ENCODE measurements around the gene SYNE1. TPM values are rescaled to one million over a fixed set of nuclear protein-coding genes. Genes with fewer than 3 reads are reported as not detected.

SYNE1 gene
- total and polyA plus RNA-seq, 2 of the 8 experiments (the other 6 are each of a cell fraction or from before 2014, with no cell fraction given): 2.8 to 5.5 TPM

GRCh38 chr6:152391179-152391880 is 245.8 kb downstream of the SYNE1 start (continued):
- TF ChIP-seq CTCF (IDR thresholded peaks at IDR 0.05; ENCODE audit: control extremely low read depth in 1 of 3, insufficient read depth in 1 of 3, low read depth in 1 of 3, low read length in 3 of 3): no peak
- no peak for TF ChIP-seq POU5F1 (IDR thresholded peaks at IDR 0.05; ENCODE audit: low read depth, low read length)
- no peak for TF ChIP-seq EP300 (IDR thresholded peaks at IDR 0.05; ENCODE audit: borderline replicate concordance in 1 of 2, low read depth in 2 of 2, low read length in 2 of 2)

All from H1 (cell line).